Activated CD8-positive, alpha-beta T cell treated with anti-CD3 and anti-CD28 coated beads for 36 hours (primary cell): Measurements from ENCODE around the gene MIGA1. TPM values are rescaled to one million over a fixed set of nuclear protein-coding genes. Genes with fewer than 3 reads are reported as not detected.

Experiments
- ATAC-seq: fragments of 200-7000 bp; cut with Tn5 transposase; one replicate; pipeline ENCODE4 v1.10.0; 2021; ENCODE audit warnings: mild to moderate bottlenecking, moderate library complexity
- CTCF ChIA-PET: fragments of 350-600 bp; sonication (Branson Sonifier 250); formaldehyde crosslinking; loops from one replicate; lab custom pipeline; 2021; ENCODE audit warnings: antibody characterized with exemption; lab: Charles Lee
- POLR2A ChIA-PET: fragments of 350-600 bp; sonication (Branson Sonifier 250); formaldehyde crosslinking; loops from one replicate; lab custom pipeline; 2021; ENCODE audit warnings: antibody characterized with exemption; lab: Charles Lee
- DNase-seq: peaks from one replicate; pipeline ENCODE4 v3.0.0-alpha.2; 2020
- H3K27ac Mint-ChIP-seq: one replicate; pipeline ENCODE4 v1.8.0; 2021; ENCODE audit warnings: mild to moderate bottlenecking, mixed read lengths
- H3K27me3 Mint-ChIP-seq: one replicate; pipeline ENCODE4 v1.8.0; 2021; ENCODE audit warnings: mixed read lengths
- H3K36me3 Mint-ChIP-seq: one replicate; pipeline ENCODE4 v1.8.0; 2021; ENCODE audit warnings: low read depth, mixed read lengths
- H3K4me1 Mint-ChIP-seq: one replicate; pipeline ENCODE4 v1.8.0; 2021; ENCODE audit warnings: low read depth, mixed read lengths
- H3K4me3 Mint-ChIP-seq: one replicate; pipeline ENCODE4 v1.8.0; 2021; ENCODE audit warnings: mild to moderate bottlenecking, moderate library complexity, mixed read lengths
- H3K9me3 Mint-ChIP-seq: one replicate; pipeline ENCODE4 v1.8.0; 2021; ENCODE audit warnings: mixed read lengths
- intact Hi-C: fragments of 100-400 bp; cut with micrococcal nuclease; formaldehyde crosslinking; loops from one replicate; pipeline ENCODE4 v1.10.0; 2022
- total RNA-seq, 2 experiments: library from RNA; stranded (reverse); gene quantifications; one replicate each; pipeline ENCODE4 v1.2.3, GENCODE V29; 2021
- TF ChIP-seq, protein P1 (sequence below): fragments of 200-600 bp; IDR thresholded peaks from one replicate; pipeline ENCODE4 v1.8.0; 2022; ENCODE audit warnings: antibody characterized with exemption, mild to moderate bottlenecking

The MIGA1 gene
- total RNA-seq, 2 experiments from 2014 or later = 8.5 to 9.7 TPM

DNA sequence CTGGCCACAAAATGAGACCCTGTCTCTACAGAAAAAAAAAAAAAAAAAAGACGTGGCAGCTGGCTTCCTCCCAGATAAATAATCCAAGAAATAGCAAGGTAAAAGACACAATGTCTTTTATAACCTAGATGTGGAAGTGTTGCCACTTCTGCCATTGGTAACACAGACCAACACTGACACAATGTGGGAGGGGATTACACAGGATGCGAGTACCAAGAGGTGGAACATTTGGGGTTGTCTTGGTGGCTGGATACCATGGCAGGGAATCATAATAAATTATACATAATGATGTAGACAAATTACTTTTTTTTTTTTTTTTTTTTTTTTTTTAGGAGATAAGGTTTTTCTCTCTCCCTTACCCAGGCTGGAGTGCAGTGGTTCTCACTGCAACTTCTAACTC lies 103.0 kb downstream of the MIGA1 start:
- POLR2A ChIA-PET = interaction anchor here (0.6 kb wide), 1 partner anchor 117 kb away, joined by 3 read pairs; no protein-coding TSS in a partner anchor
- intact Hi-C loops = no loop called here
- ATAC-seq (no peak), DNase-seq (no peak)
- Mint-ChIP-seq H3K4me3 (no peak overlapping the region), H3K27me3 (peaks cover 7% of the 10 kb centered on the region), H3K36me3 (no peaks in the 10 kb centered on the region), H3K9me3 (no peaks in the 10 kb centered on the region), H3K4me1 (peaks cover 2% of the 10 kb centered on the region), H3K27ac (no peak overlapping the region)
- CTCF ChIA-PET = no interaction called here
- TF ChIP-seq, protein P1, sequence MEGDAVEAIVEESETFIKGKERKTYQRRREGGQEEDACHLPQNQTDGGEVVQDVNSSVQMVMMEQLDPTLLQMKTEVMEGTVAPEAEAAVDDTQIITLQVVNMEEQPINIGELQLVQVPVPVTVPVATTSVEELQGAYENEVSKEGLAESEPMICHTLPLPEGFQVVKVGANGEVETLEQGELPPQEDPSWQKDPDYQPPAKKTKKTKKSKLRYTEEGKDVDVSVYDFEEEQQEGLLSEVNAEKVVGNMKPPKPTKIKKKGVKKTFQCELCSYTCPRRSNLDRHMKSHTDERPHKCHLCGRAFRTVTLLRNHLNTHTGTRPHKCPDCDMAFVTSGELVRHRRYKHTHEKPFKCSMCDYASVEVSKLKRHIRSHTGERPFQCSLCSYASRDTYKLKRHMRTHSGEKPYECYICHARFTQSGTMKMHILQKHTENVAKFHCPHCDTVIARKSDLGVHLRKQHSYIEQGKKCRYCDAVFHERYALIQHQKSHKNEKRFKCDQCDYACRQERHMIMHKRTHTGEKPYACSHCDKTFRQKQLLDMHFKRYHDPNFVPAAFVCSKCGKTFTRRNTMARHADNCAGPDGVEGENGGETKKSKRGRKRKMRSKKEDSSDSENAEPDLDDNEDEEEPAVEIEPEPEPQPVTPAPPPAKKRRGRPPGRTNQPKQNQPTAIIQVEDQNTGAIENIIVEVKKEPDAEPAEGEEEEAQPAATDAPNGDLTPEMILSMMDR = no peak

DNA sequence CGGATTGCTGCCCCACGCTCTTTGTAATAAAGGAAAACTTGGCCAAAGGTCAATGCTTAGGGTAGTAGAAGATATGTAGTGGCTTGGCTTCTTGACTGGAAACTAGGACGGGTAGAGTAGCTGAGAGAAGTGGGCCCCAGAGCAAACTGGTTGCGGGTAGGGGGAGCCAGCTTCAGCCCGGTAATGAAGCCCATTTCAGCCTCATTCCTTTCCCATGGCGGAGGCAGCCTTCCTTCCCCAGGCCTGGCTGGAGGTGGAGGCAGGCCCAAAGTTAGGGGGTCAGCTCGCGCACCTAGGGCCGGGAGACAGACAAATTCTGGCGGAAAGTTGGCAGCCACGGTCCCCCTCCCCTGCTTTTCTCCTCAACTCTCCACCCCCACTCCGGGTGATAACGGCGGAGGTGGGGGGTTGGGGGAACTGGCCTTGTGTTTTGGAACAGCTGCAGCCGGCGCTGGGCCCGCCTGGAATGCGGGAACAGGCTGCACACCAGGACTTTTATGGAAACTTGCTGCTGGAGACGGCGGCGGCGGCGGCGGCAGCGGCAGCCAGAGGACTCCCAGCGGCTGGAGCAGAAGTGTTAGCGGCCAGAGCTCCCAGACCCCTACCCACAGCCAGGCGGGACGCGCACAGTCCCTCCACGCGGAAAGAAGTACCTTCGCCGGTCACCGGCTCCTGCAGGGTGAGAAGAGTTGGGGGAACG lies 108.8 kb downstream of the MIGA1 start, which contains the start of gene NEXN:
Gene NEXN, plus strand, starts transcription at position 544 of the 700 bp plus-strand sequence. CDS start 27,483 bp downstream, outside the sequence.
- Mint-ChIP-seq H3K36me3 (no peaks in the 10 kb centered on the region), H3K27me3 (peaks cover 14% of the 10 kb centered on the region), H3K4me3 (peak within 1 kb of the TSS; percentile 70), H3K4me1 (peaks cover 7% of the 10 kb centered on the region), H3K9me3 (no peaks in the 10 kb centered on the region), H3K27ac (no peak within 1 kb of the TSS)
- intact Hi-C loops = no loop called here
- ChIA-PET CTCF (interaction anchor here (0.7 kb wide), 1 partner anchor 343 kb away, joined by 3 read pairs; no protein-coding TSS in a partner anchor), POLR2A (interaction anchor here (0.6 kb wide), 1 partner anchor 29 kb away, joined by 3 read pairs; no protein-coding TSS in a partner anchor)
- peak; percentile 59 for ATAC-seq
- TF ChIP-seq, protein P1 = no peak
- DNase-seq = no peak

DNA sequence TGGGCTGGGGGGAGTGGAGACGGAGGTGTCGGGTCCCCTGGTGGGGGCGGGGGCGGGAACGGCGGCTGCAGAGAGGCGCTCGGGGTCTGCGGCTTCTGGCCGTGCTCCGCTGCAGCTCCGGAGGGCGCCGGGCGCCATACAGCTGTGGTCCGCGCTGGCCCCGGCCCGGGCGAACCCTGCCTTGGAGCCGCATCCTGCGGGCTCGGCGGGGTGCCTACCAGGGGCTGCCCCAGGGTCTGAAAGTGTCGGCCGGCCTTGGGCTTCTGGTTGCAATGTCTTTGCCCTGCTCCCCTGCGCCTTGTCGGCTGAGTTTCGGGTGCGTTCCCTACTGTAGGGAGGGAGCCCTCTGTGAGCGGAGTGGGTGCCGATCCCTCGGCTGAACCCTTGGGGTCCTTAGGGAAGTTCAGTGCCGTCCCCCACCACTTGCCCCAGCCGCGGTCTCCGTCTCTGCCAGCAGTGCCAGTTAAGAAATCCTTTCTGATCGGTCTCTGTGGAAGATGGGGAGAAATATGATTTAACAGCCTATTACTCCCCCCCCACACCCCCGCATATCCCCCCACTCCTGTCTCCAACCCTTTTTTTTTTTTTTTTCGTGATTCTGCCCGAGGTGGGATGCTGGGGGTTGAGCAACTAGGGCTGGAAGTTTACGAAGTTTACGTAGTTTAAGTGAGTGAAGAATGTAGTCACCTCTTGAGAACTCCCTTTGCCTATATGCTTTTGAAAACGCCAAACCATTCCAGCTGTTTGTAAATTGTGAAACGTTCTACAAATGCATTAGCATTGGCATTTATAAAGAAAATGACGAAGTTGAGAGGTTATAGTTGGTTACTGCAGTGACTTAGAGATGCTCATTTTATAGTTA lies 109.6 kb downstream of the MIGA1 start:
- Mint-ChIP-seq H3K4me3 (peak overlapping the region; percentile 70), H3K36me3 (no peaks in the 10 kb centered on the region), H3K27ac (no peak overlapping the region), H3K9me3 (no peaks in the 10 kb centered on the region), H3K27me3 (peaks cover 14% of the 10 kb centered on the region), H3K4me1 (peaks cover 7% of the 10 kb centered on the region)
- TF ChIP-seq, protein P1 = no peak
- ATAC-seq (peak; percentile 80), DNase-seq (peak; percentile 40)
- intact Hi-C loops = no loop called here
- CTCF ChIA-PET = interaction anchor here (0.8 kb wide), 1 partner anchor 11 kb away, joined by 3 read pairs; no protein-coding TSS in a partner anchor
- POLR2A ChIA-PET = no interaction called here

DNA sequence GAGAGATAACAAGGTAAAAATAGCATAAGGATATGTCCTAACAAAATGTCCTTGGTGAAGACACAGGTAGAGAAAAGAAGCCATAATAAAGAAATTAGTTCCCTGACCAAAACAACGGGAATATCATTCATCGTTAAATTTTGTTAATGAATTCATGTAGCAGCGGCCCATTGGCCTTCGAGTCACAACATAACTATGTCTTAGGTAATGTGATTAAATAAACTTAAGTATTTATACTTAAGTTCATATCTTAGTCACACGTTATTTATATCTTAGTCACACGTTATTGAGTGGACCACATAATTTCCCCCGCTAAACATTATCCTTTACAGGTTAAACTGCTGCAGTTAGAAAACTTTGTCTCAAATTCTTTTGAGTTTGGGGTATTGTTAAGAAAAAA lies 110.2 kb downstream of the MIGA1 start:
- Mint-ChIP-seq H3K4me1 (peaks cover 7% of the 10 kb centered on the region), H3K27me3 (peaks cover 14% of the 10 kb centered on the region), H3K9me3 (no peaks in the 10 kb centered on the region), H3K4me3 (peak overlapping the region; percentile 70), H3K27ac (no peak overlapping the region), H3K36me3 (no peaks in the 10 kb centered on the region)
- DNase-seq (no peak), ATAC-seq (no peak)
- CTCF ChIA-PET = interaction anchor here (0.8 kb wide), 1 partner anchor 11 kb away, joined by 3 read pairs; no protein-coding TSS in a partner anchor
- intact Hi-C loops = no loop called here
- POLR2A ChIA-PET = no interaction called here
- TF ChIP-seq, protein P1 = no peak
